HepG2 (cell line): ENCODE measurements around the gene PRSS1. TPM values are rescaled to one million over a fixed set of nuclear protein-coding genes. Genes with fewer than 3 reads are reported as not detected.

Experiments
- ATAC-seq: fragments of 200-7000 bp; cut with Tn5 transposase; 3 replicates; pipeline ENCODE4 v1.9.1; 2020; ENCODE audit warnings: mild to moderate bottlenecking, moderate library complexity
- BruUV-seq: library from RNA; stranded (reverse); fragments of 400-500 nt; replicated peaks from 2 replicates; lab custom pipeline; 2021; lab: Mats Ljungman, UMichigan
- CTCF ChIA-PET: fragments of 300-600 bp; formaldehyde crosslinking; extraction: SDS; loops from one replicate; lab custom pipeline; 2021; ENCODE audit warnings: low total read pairs, inconsistent platforms, low intra/inter-chr PET ratio; lab: Yijun Ruan, JAX
- POLR2A ChIA-PET: fragments of 350-600 bp; sonication (Branson Sonifier 250); formaldehyde crosslinking; loops from one replicate; lab custom pipeline; 2020; ENCODE audit warnings: antibody characterized with exemption, inconsistent platforms; lab: Yijun Ruan, JAX
- DNase-seq: peaks from one replicate; pipeline ENCODE4 v3.0.0-alpha.2; 2015; ENCODE audit warnings: low spot score
- FAIRE-seq: peaks from 3 replicates; lab custom pipeline; 2011; peaks lifted over from hg19 to GRCh38; lab: Jason Lieb, UNC
- H2AFZ ChIP-seq: one replicate; pipeline ENCODE4 v1.6.1; 2011; ENCODE audit warnings: low read length, inconsistent platforms
- H3K27ac ChIP-seq: fragments of 300-600 bp; 3 replicates; pipeline ENCODE4 v1.8.0; 2011; ENCODE audit warnings: mixed run types, mild to moderate bottlenecking, mixed read lengths, low read length, inconsistent platforms; ENCODE audit not compliant: insufficient read depth; ENCODE audit errors: extremely low read length
- H3K27me3 ChIP-seq, 2 experiments: fragments of 200-600 bp in 1 of 2; 2 replicates in 1 of 2; 3 replicates in 1 of 2; pipeline versions ENCODE4 v1.6.0 to v1.8.0; 2011; ENCODE audit warnings: low read length in 2 of 2, mild to moderate bottlenecking in 2 of 2, moderate library complexity in 2 of 2, inconsistent platforms in 1 of 2; ENCODE audit not compliant: insufficient read depth in 2 of 2, control insufficient read depth in 1 of 2
- H3K36me3 ChIP-seq, 2 experiments: fragments of 200-600 bp in 1 of 2; replicated peaks in 1 of 2; 2 replicates in 1 of 2; 3 replicates in 1 of 2; pipeline versions ENCODE4 v1.5.1 to v1.8.0; 2011; ENCODE audit warnings: low read length in 2 of 2, inconsistent platforms in 1 of 2; ENCODE audit not compliant: insufficient read depth in 2 of 2, control insufficient read depth in 1 of 2
- H3K4me1 ChIP-seq: 2 replicates; pipeline ENCODE4 v1.5.1; 2012; ENCODE audit warnings: low read length, inconsistent platforms; ENCODE audit not compliant: insufficient read depth
- H3K4me2 ChIP-seq: 2 replicates; pipeline ENCODE4 v1.6.0; 2011; ENCODE audit warnings: low read depth, low read length, inconsistent platforms
- H3K4me3 ChIP-seq, 3 experiments: fragments of 200-600 bp in 1 of 3; sonication (generic), shearing (Covaris generic) in 1 of 3; replicated peaks in 1 of 3; 2 replicates each; pipeline ENCODE4 v1.5.1; 2011 to 2016; ENCODE audit warnings: low read length in 3 of 3, inconsistent platforms in 2 of 3, low read depth in 2 of 3, mild to moderate bottlenecking in 2 of 3, control low read depth in 1 of 3, mixed read lengths in 1 of 3; ENCODE audit not compliant: insufficient read depth in 1 of 3
- H3K79me2 ChIP-seq: one replicate; pipeline ENCODE4 v1.6.1; 2011; ENCODE audit warnings: low read length, inconsistent platforms; ENCODE audit not compliant: insufficient read depth
- H3K9ac ChIP-seq: 2 replicates; pipeline ENCODE4 v1.6.0; 2011; ENCODE audit warnings: mild to moderate bottlenecking, low read depth, low read length, inconsistent platforms; ENCODE audit not compliant: insufficient read depth
- H3K9me3 ChIP-seq: 2 replicates; pipeline ENCODE4 v1.5.1; 2012; ENCODE audit warnings: mild to moderate bottlenecking, low read length
- H4K20me1 ChIP-seq: 2 replicates; pipeline ENCODE4 v1.6.0; 2011; ENCODE audit warnings: inconsistent platforms, mild to moderate bottlenecking, low read length, moderate library complexity; ENCODE audit not compliant: insufficient read depth
- ARNTL ChIP-seq: sonication (generic); formaldehyde crosslinking; IDR thresholded peaks from 2 replicates; pipeline ENCODE4 v1.4.0; 2020; ENCODE audit warnings: mild to moderate bottlenecking, missing genetic modification reagents
- CAMTA2 ChIP-seq: sonication (generic); formaldehyde crosslinking; IDR thresholded peaks from 2 replicates; pipeline ENCODE4 v1.4.0; 2020; ENCODE audit warnings: mild to moderate bottlenecking, missing genetic modification reagents, borderline replicate concordance
- CEBPB ChIP-seq: IDR thresholded peaks from 2 replicates; pipeline ENCODE4 v1.6.1; 2011; ENCODE audit warnings: low read depth, low read length, improper control_type of control experiment, borderline replicate concordance
- EHMT2 ChIP-seq: fragments of 200-600 bp; sonication (generic); IDR thresholded peaks from 2 replicates; pipeline ENCODE4 v1.7.0; 2017; ENCODE audit warnings: antibody characterized with exemption, low read depth, low read length, borderline replicate concordance
- KDM6A ChIP-seq: IDR thresholded peaks from 2 replicates; pipeline ENCODE4 v1.6.1; 2016; ENCODE audit warnings: low read depth
- PHF20 ChIP-seq: sonication (generic); formaldehyde crosslinking; IDR thresholded peaks from 2 replicates; pipeline ENCODE4 v1.5.0; 2020; ENCODE audit warnings: mild to moderate bottlenecking, missing genetic modification reagents
- RARA ChIP-seq: IDR thresholded peaks from 2 replicates; pipeline ENCODE4 v1.6.1; 2016; ENCODE audit warnings: missing genetic modification reagents, missing compliant biosample characterization
- ZNF333 ChIP-seq: sonication (generic); formaldehyde crosslinking; IDR thresholded peaks from 2 replicates; pipeline ENCODE4 v1.4.0; 2020; ENCODE audit warnings: mild to moderate bottlenecking, missing genetic modification reagents, borderline replicate concordance
- ZNF543 ChIP-seq: sonication (generic); formaldehyde crosslinking; IDR thresholded peaks from 2 replicates; pipeline ENCODE4 v1.4.0; 2020; ENCODE audit warnings: mild to moderate bottlenecking, missing genetic modification reagents
- WGBS: methylation state at CpG from one replicate; pipeline ENCODE4 v1.1.6; 2017; ENCODE audit warnings: low lambda C conversion rate; 5-methylcytosine and 5-hydroxymethylcytosine counted together
- in situ Hi-C: cut with HindIII; loops from 2 replicates; pipeline ENCODE4 v1.10.0; 2017; ENCODE audit warnings: low pct_unique_long_range_greater_than_20kb; ENCODE audit not compliant: extremely low pct_ligation_motif_present
- intact Hi-C: fragments of 100-400 bp; cut with micrococcal nuclease; formaldehyde crosslinking; loops from one replicate; pipeline ENCODE4 v1.10.0; 2022; ENCODE audit not compliant: unreplicated experiment
- polyA plus RNA-seq, 8 experiments: library from polyadenylated mRNA; depleted of rRNA in 3 of 8; stranded (reverse) in 7 of 8; unstranded in 1 of 8; fragments of >200 nt; fragmentation: Illumina TruSeq in 4 of 8; extraction: Trizol in 4 of 8; gene quantifications; 2 replicates each; pipeline versions ENCODE4 v1.2.1 to v1.2.3, GENCODE V29; 2011 to 2016; ENCODE audit warnings: low read depth in 4 of 8, missing spikeins in 1 of 8, mixed read lengths in 1 of 8; ENCODE audit not compliant: insufficient read depth in 1 of 8
- total RNA-seq, 5 experiments: library from RNA; depleted of rRNA; stranded (reverse); fragments of >200 nt; fragmentation: Illumina TruSeq; extraction: Trizol; gene quantifications; 2 replicates each; pipeline ENCODE4 v1.2.3, GENCODE V29; 2016; ENCODE audit warnings: low read depth in 1 of 5

Gene PRSS1
- total and polyA plus RNA-seq, 2 of the 13 experiments (the other 11 are each of a cell fraction or from before 2014, with no cell fraction given), result not detected

- TF ChIP-seq ZNF333 (CRISPR knock-in tag), result no peak
- no peak for TF ChIP-seq PHF20 (CRISPR knock-in tag)
- TF ChIP-seq KDM6A (CRISPR knock-in tag), result no peak
Measured at GRCh38 chr7:142800088-142800487, 50.8 kb downstream of the PRSS1 start (continued).

- in situ Hi-C loops (no loop called here), intact Hi-C loops (no loop called here)
- Histone ChIP-seq H4K20me1 (no peaks in the 10 kb centered on the region), H3K36me3 (no peaks in the 10 kb centered on the region), H2AFZ (no peak overlapping the region), H3K27me3 (peaks cover 6 to 39% of the 10 kb centered on the region in 2 experiments; a peak in 3 of 5 replicates), H3K9ac (no peak overlapping the region), H3K27ac (no peak overlapping the region), H3K4me1 (no peaks in the 10 kb centered on the region), H3K4me2 (no peak overlapping the region), H3K79me2 (no peaks in the 10 kb centered on the region), H3K4me3 (no peak overlapping the region), H3K9me3 (no peaks in the 10 kb centered on the region)
- TF ChIP-seq CAMTA2 (CRISPR knock-in tag), result no peak
- TF ChIP-seq ARNTL (CRISPR knock-in tag), result no peak
- TF ChIP-seq CEBPB, result no peak
- TF ChIP-seq ZNF543 (CRISPR knock-in tag), result no peak
- no peak for TF ChIP-seq RARA (CRISPR knock-in tag)
- no peak for TF ChIP-seq EHMT2
- FAIRE-seq (no peak), ATAC-seq (no peak), DNase-seq (no peak)
- 6% methylated on average over 3 of the region's 7 CpGs for WGBS
- ChIA-PET CTCF (no interaction called here), POLR2A (no interaction called here)
- no TSS peak for BruUV-seq
Measured at GRCh38 chr7:142800699-142801260, 51.5 kb downstream of the PRSS1 start.
